Endothelial cell of umbilical vein (primary cell): Measurements from ENCODE around the gene TTC27. TPM values are rescaled to one million over a fixed set of nuclear protein-coding genes. Genes with fewer than 3 reads are reported as not detected.
A peak's percentile ranks its signal among the peaks of the same experiment; 100 is the strongest.

Experiments used
- BruUV-seq: library from RNA; stranded (reverse); fragments of 400-500 nt; replicated peaks from 2 replicates; lab custom pipeline; 2021; lab: Mats Ljungman, UMichigan
- CTCF ChIA-PET: fragments of 300-600, 350-600 bp; sonication (Branson Sonifier 250); formaldehyde crosslinking; loops from one replicate; lab custom pipeline; 2021; ENCODE audit warnings: antibody characterized with exemption, inconsistent platforms; lab: Charles Lee
- POLR2A ChIA-PET: fragments of 300-600, 350-600 bp; sonication (Branson Sonifier 250); formaldehyde crosslinking; loops from one replicate; lab custom pipeline; 2021; ENCODE audit warnings: antibody characterized with exemption, inconsistent platforms; lab: Charles Lee
- DNase-seq: peaks from one replicate; pipeline ENCODE4 v3.0.0-alpha.2; 2011; ENCODE audit warnings: low read depth, low spot score
- FAIRE-seq: peaks from 2 replicates; lab custom pipeline; 2011; peaks lifted over from hg19 to GRCh38; lab: Jason Lieb, UNC
- H2AFZ ChIP-seq: 2 replicates; pipeline ENCODE4 v1.6.0; 2012; ENCODE audit warnings: low read depth, low read length, control low read depth, inconsistent platforms
- H3K27ac ChIP-seq: 2 replicates; pipeline ENCODE4 v1.5.1; 2011; ENCODE audit warnings: low read depth, mild to moderate bottlenecking, control low read depth, low read length, moderate library complexity; ENCODE audit not compliant: insufficient read depth
- H3K27me3 ChIP-seq, 2 experiments: 2 replicates each; pipeline versions ENCODE4 v1.6.0 to v1.6.1; 2011; ENCODE audit warnings: low read length in 2 of 2, mixed read lengths in 1 of 2; ENCODE audit not compliant: control insufficient read depth in 2 of 2, insufficient read depth in 2 of 2
- H3K36me3 ChIP-seq, 2 experiments: 2 replicates in 1 of 2; 3 replicates in 1 of 2; pipeline ENCODE4 v1.5.1; 2011; ENCODE audit warnings: low read length in 2 of 2, mild to moderate bottlenecking in 1 of 2, moderate library complexity in 1 of 2; ENCODE audit not compliant: control insufficient read depth in 2 of 2, insufficient read depth in 2 of 2; ENCODE audit errors: extremely low read depth in 1 of 2
- H3K4me1 ChIP-seq: 3 replicates; pipeline ENCODE4 v1.5.1; 2011; ENCODE audit warnings: mild to moderate bottlenecking, low read length; ENCODE audit not compliant: control insufficient read depth, insufficient read depth; ENCODE audit errors: extremely low read depth
- H3K4me2 ChIP-seq: 2 replicates; pipeline ENCODE4 v1.6.1; 2011; ENCODE audit warnings: low read length, control low read depth, mixed read lengths; ENCODE audit not compliant: insufficient read depth
- H3K4me3 ChIP-seq, 3 experiments: fragments of 200-600 bp in 1 of 3; sonication (generic), shearing (Covaris generic) in 1 of 3; replicated peaks in 1 of 3; 2 replicates each; pipeline ENCODE4 v1.5.1; 2011 to 2016; ENCODE audit warnings: control low read depth in 3 of 3, low read length in 3 of 3, mild to moderate bottlenecking in 2 of 3, inconsistent platforms in 1 of 3, low read depth in 1 of 3, moderate library complexity in 1 of 3; ENCODE audit not compliant: insufficient read depth in 1 of 3
- H3K79me2 ChIP-seq: 2 replicates; pipeline ENCODE4 v1.6.0; 2012; ENCODE audit warnings: low read length, inconsistent platforms; ENCODE audit not compliant: control insufficient read depth, insufficient read depth
- H3K9ac ChIP-seq: replicated peaks from 2 replicates; pipeline ENCODE3; 2011; ENCODE audit warnings: low read length, control low read depth; ENCODE audit not compliant: insufficient read depth; ENCODE audit errors: extremely low read depth
- H3K9me1 ChIP-seq: replicated peaks from 3 replicates; pipeline ENCODE4 v1.6.0; 2011; ENCODE audit warnings: mild to moderate bottlenecking, low read length; ENCODE audit not compliant: control insufficient read depth, insufficient read depth; ENCODE audit errors: extremely low read depth
- H3K9me3 ChIP-seq: replicated peaks from 2 replicates; pipeline ENCODE4 v1.5.1; 2012; ENCODE audit warnings: low read length, inconsistent platforms; ENCODE audit not compliant: control insufficient read depth, insufficient read depth
- H4K20me1 ChIP-seq: replicated peaks from 2 replicates; pipeline ENCODE3; 2011; ENCODE audit warnings: mild to moderate bottlenecking, low read length; ENCODE audit not compliant: control insufficient read depth, insufficient read depth; ENCODE audit errors: extremely low read depth
- CTCF ChIP-seq, 2 donors: IDR thresholded peaks; 1 replicate in 1 of 2; 2 replicates in 1 of 2; pipeline ENCODE4 v1.5.1; 2011; ENCODE audit warnings: low read length in 2 of 2, mild to moderate bottlenecking in 2 of 2, moderate library complexity in 2 of 2, control low read depth in 1 of 2, inconsistent platforms in 1 of 2, low read depth in 1 of 2; ENCODE audit not compliant: insufficient read depth in 1 of 2; ENCODE audit errors: extremely low read depth in 1 of 2
- EZH2 ChIP-seq: IDR thresholded peaks from 2 replicates; pipeline ENCODE4 v1.6.1; 2012; ENCODE audit warnings: borderline replicate concordance, low read depth, mild to moderate bottlenecking, moderate library complexity, low read length, inconsistent platforms; ENCODE audit not compliant: severe bottlenecking
- FOS ChIP-seq: IDR thresholded peaks from 2 replicates; pipeline ENCODE4 v1.6.1; 2011; ENCODE audit warnings: mild to moderate bottlenecking, low read length, moderate library complexity, borderline replicate concordance; ENCODE audit not compliant: insufficient read depth
- GATA2 ChIP-seq: IDR thresholded peaks from 2 replicates; pipeline ENCODE4 v1.7.0; 2011; ENCODE audit warnings: low read depth, mild to moderate bottlenecking, moderate library complexity, mixed read lengths, low read length; ENCODE audit not compliant: insufficient read length, insufficient read depth
- JUN ChIP-seq: IDR thresholded peaks from 2 replicates; pipeline ENCODE4 v1.6.1; 2011; ENCODE audit warnings: borderline replicate concordance, low read depth; ENCODE audit not compliant: insufficient read length, insufficient read depth
- MYC ChIP-seq: IDR thresholded peaks from one replicate; pipeline ENCODE4 v1.6.1; 2011; ENCODE audit warnings: mild to moderate bottlenecking, low read depth, low read length
- POLR2A ChIP-seq: IDR thresholded peaks from 2 replicates; pipeline ENCODE4 v1.6.1; 2012; ENCODE audit warnings: low read depth, mild to moderate bottlenecking, control low read depth, low read length
- POLR2AphosphoS5 ChIP-seq: IDR thresholded peaks from 2 replicates; pipeline ENCODE4 v1.6.1; 2012; ENCODE audit warnings: low read depth, mild to moderate bottlenecking, control low read depth, low read length, moderate library complexity; ENCODE audit not compliant: insufficient read depth
- dilution Hi-C: fragments of 300-500 bp; cut with MboI; formaldehyde crosslinking; loops from one replicate; pipeline ENCODE4 v1.15.0; 2019; ENCODE audit warnings: low sequenced_read_pairs; ENCODE audit not compliant: extremely low pct_ligation_motif_present
- intact Hi-C: fragments of 100-400 bp; cut with micrococcal nuclease; formaldehyde crosslinking; loops from one replicate; pipeline ENCODE4 v1.10.0; 2022
- polyA plus RNA-seq, 4 experiments: library from polyadenylated mRNA; depleted of rRNA in 3 of 4; stranded (reverse) in 3 of 4; unstranded in 1 of 4; fragments of >200 nt; gene quantifications; 2 replicates each; pipeline versions ENCODE4 v1.2.1 to v1.2.3, GENCODE V29; 2011 to 2012; ENCODE audit warnings: missing spikeins in 1 of 4
- total RNA-seq: library from RNA; stranded (reverse); gene quantifications from 2 replicates; pipeline ENCODE4 v1.2.3, GENCODE V29; 2021
- TF ChIP-seq, protein P1 (sequence below): IDR thresholded peaks from 2 replicates; pipeline ENCODE4 v1.6.1; 2011; ENCODE audit not compliant: insufficient read depth, insufficient read length

TTC27 gene
- total and polyA plus RNA-seq, 2 donors (not counting 3 experiments of a cell fraction or from before 2014, with no cell fraction given), result 16.3 to 20.1 TPM

- Histone ChIP-seq H3K4me2 (peak overlapping the region; percentile 77), H3K4me1 (peaks cover 16% of the 10 kb centered on the region), H3K9me1 (no peaks in the 10 kb centered on the region), H3K4me3 (no peak overlapping the region), H3K9ac (no peak overlapping the region), H3K79me2 (no peaks in the 10 kb centered on the region), H3K36me3 (no peaks in the 10 kb centered on the region), H3K27ac (peak overlapping the region; percentile 50), H3K27me3 (no peaks in the 10 kb centered on the region), H4K20me1 (no peaks in the 10 kb centered on the region), H3K9me3 (no peaks in the 10 kb centered on the region), H2AFZ (peak overlapping the region; percentile 73)
- no TSS peak for BruUV-seq
- FAIRE-seq, result peak; percentile 83
- dilution Hi-C loops, result no loop called here
- TF ChIP-seq FOS (peak; percentile 43), JUN (peak; percentile 66), CTCF (IDR thresholded peaks at IDR 0.05; ENCODE audit: extremely low read depth in 1 of 2, insufficient read depth in 1 of 2, low read depth in 1 of 2, low read length in 2 of 2) (no peak)
- intact Hi-C loops, result loop anchor here (2.0 to 5.0 kb wide), 2 partner anchors 148 to 223 kb away; partner anchors contain the start of gene LTBP1
- CTCF ChIA-PET, result interaction anchor here (0.5 to 1.9 kb wide), 3 partner anchors 26 to 235 kb away, joined by 3 to 4 read pairs (median 4); no protein-coding TSS in a partner anchor
- POLR2A ChIA-PET, result no interaction called here
- DNase-seq, result peak; percentile 90
Measured at GRCh38 chr2:32798829-32799228, 171.0 kb downstream of the TTC27 start.

GRCh38 chr2:32801741-32802140, 173.9 kb downstream of the TTC27 start:
- no TSS peak for BruUV-seq
- H3K27me3 ChIP-seq, result no peaks in the 10 kb centered on the region
- no peak overlapping the region for H3K27ac ChIP-seq
- H3K4me2 ChIP-seq, result no peak overlapping the region
- no peak overlapping the region for H2AFZ ChIP-seq
- H3K79me2 ChIP-seq, result no peaks in the 10 kb centered on the region
- ChIA-PET POLR2A (no interaction called here), CTCF (no interaction called here)
- H3K9me3 ChIP-seq, result no peaks in the 10 kb centered on the region
- H3K36me3 ChIP-seq, result no peaks in the 10 kb centered on the region
- H3K4me3 ChIP-seq, result no peak overlapping the region
- H3K9me1 ChIP-seq, result no peaks in the 10 kb centered on the region
- TF ChIP-seq JUN (no peak), POLR2AphosphoS5 (no peak), EZH2 (no peak), GATA2 (no peak), CTCF (IDR thresholded peaks at IDR 0.05; ENCODE audit: extremely low read depth in 1 of 2, insufficient read depth in 1 of 2, low read depth in 1 of 2, low read length in 2 of 2) (no peak), POLR2A (no peak), FOS (no peak), MYC (no peak)
- TF ChIP-seq, protein P1, sequence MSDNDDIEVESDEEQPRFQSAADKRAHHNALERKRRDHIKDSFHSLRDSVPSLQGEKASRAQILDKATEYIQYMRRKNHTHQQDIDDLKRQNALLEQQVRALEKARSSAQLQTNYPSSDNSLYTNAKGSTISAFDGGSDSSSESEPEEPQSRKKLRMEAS, result no peak
- intact Hi-C loops (no loop called here), dilution Hi-C loops (no loop called here)
- no peak for FAIRE-seq
- H3K9ac ChIP-seq, result no peak overlapping the region
- no peaks in the 10 kb centered on the region for H4K20me1 ChIP-seq
- DNase-seq, result no peak
- H3K4me1 ChIP-seq, result peaks cover 26% of the 10 kb centered on the region
